Measurements from ENCODE around the gene CFAP97D2. TPM values are rescaled to one million over a fixed set of nuclear protein-coding genes. Genes with fewer than 3 reads are reported as not detected.

The CFAP97D2 gene
- total and polyA plus RNA-seq, 4 donors = 0.22 to 3.0 (median 0.65) TPM; not detected in 1

DNA sequence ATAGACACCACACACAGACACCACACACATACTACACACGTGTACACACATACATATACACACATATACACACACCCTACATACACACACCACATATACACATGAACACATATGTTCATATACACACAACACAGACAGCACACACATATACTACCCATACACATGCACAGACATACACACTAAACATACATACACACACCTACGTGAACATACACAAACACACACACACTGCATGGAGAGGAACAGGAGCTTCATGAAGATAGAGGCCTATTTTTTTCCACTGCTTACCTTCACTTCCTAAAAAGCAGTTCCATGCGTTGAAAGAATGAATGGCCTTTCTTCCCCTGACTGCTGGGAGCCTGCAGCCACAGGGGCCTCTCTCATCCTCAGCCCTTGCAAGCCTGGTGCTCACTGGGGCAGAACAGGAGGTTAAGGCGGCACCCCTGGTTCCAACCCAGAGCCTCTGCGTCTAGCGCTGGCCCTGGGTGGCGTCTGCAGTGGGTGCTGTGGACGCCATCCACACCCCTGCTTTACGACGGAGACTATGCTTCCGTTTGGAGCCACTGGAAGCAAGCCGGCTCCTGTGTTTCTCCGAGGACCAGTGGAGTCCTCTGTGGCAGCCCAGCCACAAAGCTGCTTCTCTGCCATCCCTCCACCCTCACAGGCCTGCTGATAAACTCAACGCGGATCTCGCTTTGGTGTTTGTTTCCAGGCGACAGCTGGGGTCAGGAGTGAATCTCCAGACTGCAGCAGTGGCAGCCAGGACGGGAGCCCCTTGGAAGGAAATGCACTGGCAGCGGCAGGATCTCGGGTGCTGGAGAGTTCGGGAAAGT lies 44.7 kb upstream of the CFAP97D2 start:
- Histone ChIP-seq H3K9me3 (ENCODE audit: control insufficient read depth, insufficient read depth, low read length) (no peaks in the 10 kb centered on the region), H3K27me3 (ENCODE audit: control insufficient read depth, insufficient read depth, low read length) (no peaks in the 10 kb centered on the region), H3K27ac (ENCODE audit: low read depth, low read length) (peak overlapping the region; percentile 61), H3K4me3 (ENCODE audit: low read depth, low read length) (no peak overlapping the region), H3K4me1 (ENCODE audit: control insufficient read depth, insufficient read depth, low read length) (peaks cover 38% of the 10 kb centered on the region), H3K36me3 (ENCODE audit: control insufficient read depth, insufficient read depth, low read length) (no peaks in the 10 kb centered on the region)
- 32% methylated on average over 21 of the region's 21 CpGs for WGBS (ENCODE audit: insufficient coverage)
- DNase-seq (ENCODE audit: low read depth in 4 of 6, low spot score in 6 of 6) = peak in 1 of 6 donors; percentile 38

DNA sequence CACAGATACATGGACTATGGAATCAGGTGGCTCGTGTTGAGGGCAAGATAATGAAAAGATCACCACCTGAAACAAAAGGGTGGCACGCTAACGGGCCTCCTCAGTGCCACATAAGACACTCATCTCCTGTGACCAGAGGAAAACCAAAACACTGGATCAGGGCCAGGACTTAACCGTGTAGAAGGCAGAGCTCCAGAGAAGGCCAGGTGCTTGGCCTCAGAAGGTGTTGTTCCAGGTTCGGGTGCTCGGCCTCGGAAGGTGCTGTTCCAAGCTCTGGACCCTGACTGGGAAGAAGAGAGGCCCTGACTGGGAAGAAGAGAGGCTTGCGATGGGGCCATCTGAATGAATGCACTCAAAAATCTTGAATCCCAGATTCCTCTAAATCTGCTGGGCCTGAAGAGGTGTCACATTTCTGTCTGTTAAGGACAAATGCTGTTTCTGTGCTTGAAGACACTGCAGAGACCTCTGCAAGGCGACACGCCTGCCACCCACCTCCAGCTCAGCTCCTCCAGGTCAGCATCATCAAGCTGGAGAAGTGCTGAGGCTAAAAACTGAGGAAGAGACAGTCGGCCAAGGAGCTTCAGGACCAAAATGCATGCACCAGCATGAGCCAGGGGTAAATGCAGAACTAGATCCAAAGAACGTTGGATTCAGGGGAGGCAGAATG lies 44.0 kb upstream of the CFAP97D2 start:
- H3K4me3 ChIP-seq (ENCODE audit: low read depth, low read length) = no peak overlapping the region
- H3K36me3 ChIP-seq (ENCODE audit: control insufficient read depth, insufficient read depth, low read length) = no peaks in the 10 kb centered on the region
- WGBS (ENCODE audit: insufficient coverage) = 80% methylated on average over 12 of the region's 12 CpGs
- DNase-seq (ENCODE audit: low read depth in 4 of 6, low spot score in 6 of 6) = no peak
- H3K4me1 ChIP-seq (ENCODE audit: control insufficient read depth, insufficient read depth, low read length) = peaks cover 31% of the 10 kb centered on the region
- no peaks in the 10 kb centered on the region for H3K27me3 ChIP-seq (ENCODE audit: control insufficient read depth, insufficient read depth, low read length)
- no peak overlapping the region for H3K27ac ChIP-seq (ENCODE audit: low read depth, low read length)
- H3K9me3 ChIP-seq (ENCODE audit: control insufficient read depth, insufficient read depth, low read length) = no peaks in the 10 kb centered on the region

DNA sequence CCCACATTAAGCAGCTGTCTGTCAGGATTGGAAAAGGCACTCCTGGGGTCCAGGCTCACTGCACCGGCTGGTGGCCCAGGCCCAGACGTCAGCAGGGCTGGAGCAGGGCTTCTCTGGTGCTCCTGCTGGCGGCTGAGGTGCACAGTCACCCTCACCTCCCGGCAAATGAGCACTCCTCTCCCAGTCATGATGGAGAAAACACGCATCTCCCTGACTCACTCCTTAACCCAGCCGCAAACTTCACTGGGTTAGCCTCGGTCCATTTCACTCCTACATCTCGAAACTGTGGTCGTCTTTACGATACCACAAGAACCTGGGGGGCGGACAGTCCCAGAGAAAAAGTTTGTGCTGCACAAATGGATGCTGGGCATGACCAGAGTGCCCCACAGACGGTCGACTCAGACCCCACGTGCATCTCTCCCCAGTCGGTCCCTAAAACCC lies 43.3 kb upstream of the CFAP97D2 start:
- Histone ChIP-seq H3K36me3 (ENCODE audit: control insufficient read depth, insufficient read depth, low read length) (no peaks in the 10 kb centered on the region), H3K27me3 (ENCODE audit: control insufficient read depth, insufficient read depth, low read length) (no peaks in the 10 kb centered on the region), H3K9me3 (ENCODE audit: control insufficient read depth, insufficient read depth, low read length) (no peaks in the 10 kb centered on the region), H3K4me3 (ENCODE audit: low read depth, low read length) (no peak overlapping the region), H3K27ac (ENCODE audit: low read depth, low read length) (no peak overlapping the region), H3K4me1 (ENCODE audit: control insufficient read depth, insufficient read depth, low read length) (peaks cover 31% of the 10 kb centered on the region)
- no peak for DNase-seq (ENCODE audit: low read depth in 4 of 6, low spot score in 6 of 6)
- 94% methylated on average over 11 of the region's 15 CpGs for WGBS (ENCODE audit: insufficient coverage)

DNA sequence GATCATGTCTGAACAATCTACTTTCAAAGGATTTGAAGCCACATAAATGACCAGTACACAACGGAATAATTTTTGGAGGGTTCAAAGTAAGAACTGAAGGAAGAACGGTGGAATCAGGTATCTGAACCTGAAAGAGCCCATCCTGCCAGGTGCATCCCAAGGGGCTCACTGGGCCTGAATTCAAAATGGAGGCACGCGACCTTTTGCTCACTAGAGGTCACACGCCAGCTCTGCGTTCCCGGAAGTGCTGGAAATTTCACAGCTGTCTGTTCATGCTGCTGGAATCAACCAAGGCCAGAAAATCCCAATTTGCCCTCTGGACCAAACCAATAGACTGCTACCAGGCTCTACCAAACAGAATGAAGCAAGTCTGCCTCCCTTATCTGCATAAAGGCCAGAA lies 42.5 kb upstream of the CFAP97D2 start:
- no peaks in the 10 kb centered on the region for H3K36me3 ChIP-seq (ENCODE audit: control insufficient read depth, insufficient read depth, low read length)
- no peaks in the 10 kb centered on the region for H3K9me3 ChIP-seq (ENCODE audit: control insufficient read depth, insufficient read depth, low read length)
- H3K27ac ChIP-seq (ENCODE audit: low read depth, low read length) = no peak overlapping the region
- peaks cover 23% of the 10 kb centered on the region for H3K4me1 ChIP-seq (ENCODE audit: control insufficient read depth, insufficient read depth, low read length)
- H3K27me3 ChIP-seq (ENCODE audit: control insufficient read depth, insufficient read depth, low read length) = no peaks in the 10 kb centered on the region
- DNase-seq (ENCODE audit: low read depth in 4 of 6, low spot score in 6 of 6) = no peak
- WGBS (ENCODE audit: insufficient coverage) = 87% methylated on average over 7 of the region's 7 CpGs
- H3K4me3 ChIP-seq (ENCODE audit: low read depth, low read length) = no peak overlapping the region

DNA sequence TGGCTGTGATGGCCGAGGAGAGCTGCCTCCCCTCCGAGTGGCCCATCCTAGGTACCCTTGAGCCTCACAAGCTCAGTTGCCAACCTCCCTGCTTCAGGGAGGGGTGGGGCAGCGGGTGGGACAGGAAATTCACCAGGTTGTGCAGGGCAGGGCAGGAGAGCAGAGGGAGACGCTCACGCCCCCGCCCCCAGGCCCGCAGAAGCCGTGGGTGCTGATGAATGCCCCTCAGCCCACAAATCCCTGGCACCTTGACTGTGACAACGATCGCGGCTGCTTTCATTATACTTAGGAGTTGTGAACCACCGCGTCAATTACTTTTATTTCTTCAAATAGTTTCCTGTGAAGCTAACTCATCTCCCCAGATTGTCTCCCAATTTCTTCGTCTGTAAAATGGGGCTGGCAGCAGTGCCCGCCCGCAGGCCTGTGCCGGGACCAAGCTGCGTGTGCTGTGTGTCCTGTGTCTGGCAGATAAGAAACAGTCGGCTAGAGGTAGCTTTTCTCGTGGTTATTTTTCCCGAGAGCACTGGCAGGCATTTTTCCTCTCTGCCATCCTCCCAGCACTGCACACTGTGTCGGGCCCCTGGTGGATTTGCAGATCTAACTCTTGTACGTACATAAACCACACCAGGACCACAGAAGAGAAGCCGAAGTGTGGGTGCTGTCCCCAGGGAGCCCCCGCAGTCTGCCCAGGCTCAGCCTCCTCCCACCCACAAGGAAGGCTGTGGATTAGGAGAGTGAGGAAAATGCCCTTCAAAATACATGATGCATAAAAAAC lies 38.7 kb upstream of the CFAP97D2 start:
- Histone ChIP-seq H3K4me3 (ENCODE audit: low read depth, low read length) (no peak overlapping the region), H3K9me3 (ENCODE audit: control insufficient read depth, insufficient read depth, low read length) (no peaks in the 10 kb centered on the region), H3K36me3 (ENCODE audit: control insufficient read depth, insufficient read depth, low read length) (no peaks in the 10 kb centered on the region), H3K27me3 (ENCODE audit: control insufficient read depth, insufficient read depth, low read length) (no peaks in the 10 kb centered on the region), H3K4me1 (ENCODE audit: control insufficient read depth, insufficient read depth, low read length) (peaks cover 15% of the 10 kb centered on the region), H3K27ac (ENCODE audit: low read depth, low read length) (no peak overlapping the region)
- WGBS (ENCODE audit: insufficient coverage) = 68% methylated on average over 20 of the region's 25 CpGs
- DNase-seq (ENCODE audit: low read depth in 4 of 6, low spot score in 6 of 6) = no peak

DNA sequence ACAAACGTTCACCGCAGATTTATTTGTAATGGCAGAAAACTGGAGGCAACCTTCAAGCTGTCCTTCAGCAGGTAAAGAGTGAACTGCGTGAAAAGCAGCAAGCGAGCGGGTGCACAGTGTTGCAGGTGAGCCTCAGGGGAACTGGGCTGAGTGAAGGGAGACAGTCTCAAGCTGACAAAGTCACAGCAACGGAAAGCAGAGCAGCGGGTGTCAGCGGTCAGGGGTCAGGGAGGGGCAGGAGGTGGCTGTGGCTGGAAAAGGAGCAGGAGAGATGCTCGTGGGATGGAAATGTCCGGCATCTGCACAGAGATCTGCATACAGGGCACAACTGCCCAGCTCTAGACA lies 38.2 kb upstream of the CFAP97D2 start:
- Histone ChIP-seq H3K27me3 (ENCODE audit: control insufficient read depth, insufficient read depth, low read length) (no peaks in the 10 kb centered on the region), H3K36me3 (ENCODE audit: control insufficient read depth, insufficient read depth, low read length) (no peaks in the 10 kb centered on the region), H3K4me1 (ENCODE audit: control insufficient read depth, insufficient read depth, low read length) (peaks cover 15% of the 10 kb centered on the region), H3K9me3 (ENCODE audit: control insufficient read depth, insufficient read depth, low read length) (no peaks in the 10 kb centered on the region), H3K4me3 (ENCODE audit: low read depth, low read length) (no peak overlapping the region), H3K27ac (ENCODE audit: low read depth, low read length) (no peak overlapping the region)
- WGBS (ENCODE audit: insufficient coverage) = 59% methylated on average over 7 of the region's 10 CpGs
- DNase-seq (ENCODE audit: low read depth in 4 of 6, low spot score in 6 of 6) = peak in 1 of 6 donors; percentile 58

DNA sequence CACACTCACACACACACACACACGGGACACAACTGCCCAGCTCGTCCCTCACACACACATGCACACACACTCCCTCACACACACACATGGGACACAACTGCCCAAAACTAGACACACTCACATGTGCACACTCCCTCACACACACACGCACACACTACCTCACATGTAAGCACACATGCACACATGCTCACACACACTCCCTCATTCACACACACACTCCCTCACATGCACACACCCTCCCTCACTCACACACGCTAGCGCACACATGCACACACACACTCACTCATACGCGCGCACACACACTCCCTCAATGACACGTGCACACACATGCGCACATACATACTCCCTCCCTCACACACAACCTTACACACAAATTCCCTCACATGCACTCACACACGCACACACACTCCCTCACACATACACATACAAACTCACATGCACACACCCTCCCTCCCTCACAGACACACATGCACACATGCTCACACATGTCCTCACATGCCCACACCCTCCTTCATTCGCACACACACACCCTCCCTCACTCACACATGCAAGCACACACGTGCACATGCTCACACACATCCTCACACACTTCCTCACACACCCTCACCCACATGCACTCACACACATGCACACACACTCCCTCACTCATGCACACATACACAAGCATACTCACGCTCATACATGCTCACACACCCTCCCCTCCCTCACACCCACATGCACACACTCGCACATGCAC lies 37.6 kb upstream of the CFAP97D2 start:
- DNase-seq (ENCODE audit: low read depth in 4 of 6, low spot score in 6 of 6) = no peak
- H3K4me1 ChIP-seq (ENCODE audit: control insufficient read depth, insufficient read depth, low read length) = peaks cover 15% of the 10 kb centered on the region
- no peaks in the 10 kb centered on the region for H3K9me3 ChIP-seq (ENCODE audit: control insufficient read depth, insufficient read depth, low read length)
- no peaks in the 10 kb centered on the region for H3K27me3 ChIP-seq (ENCODE audit: control insufficient read depth, insufficient read depth, low read length)
- H3K27ac ChIP-seq (ENCODE audit: low read depth, low read length) = no peak overlapping the region
- WGBS (ENCODE audit: insufficient coverage) = 94% methylated on average over 15 of the region's 15 CpGs
- no peak overlapping the region for H3K4me3 ChIP-seq (ENCODE audit: low read depth, low read length)
- no peaks in the 10 kb centered on the region for H3K36me3 ChIP-seq (ENCODE audit: control insufficient read depth, insufficient read depth, low read length)

DNA sequence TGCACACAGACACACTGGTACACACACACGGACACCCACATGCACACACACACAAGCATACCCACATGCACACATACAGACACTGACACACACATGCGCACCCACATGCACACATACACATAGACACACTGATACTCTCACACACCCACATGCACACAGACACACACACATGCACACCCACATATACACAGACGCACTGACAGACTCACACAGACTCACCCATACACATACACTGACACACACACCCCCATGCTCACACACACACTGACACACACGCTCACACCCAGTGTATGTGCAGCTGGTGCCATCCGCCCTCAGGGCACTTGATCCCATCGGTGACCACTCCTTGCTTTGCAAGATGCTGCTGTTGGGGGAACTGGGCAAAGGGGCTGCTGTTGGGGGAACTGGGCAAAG lies 36.9 kb upstream of the CFAP97D2 start:
- no peak for DNase-seq (ENCODE audit: low read depth in 4 of 6, low spot score in 6 of 6)
- no peaks in the 10 kb centered on the region for H3K9me3 ChIP-seq (ENCODE audit: control insufficient read depth, insufficient read depth, low read length)
- H3K36me3 ChIP-seq (ENCODE audit: control insufficient read depth, insufficient read depth, low read length) = no peaks in the 10 kb centered on the region
- peaks cover 15% of the 10 kb centered on the region for H3K4me1 ChIP-seq (ENCODE audit: control insufficient read depth, insufficient read depth, low read length)
- H3K27ac ChIP-seq (ENCODE audit: low read depth, low read length) = no peak overlapping the region
- 85% methylated on average over 5 of the region's 6 CpGs for WGBS (ENCODE audit: insufficient coverage)
- H3K4me3 ChIP-seq (ENCODE audit: low read depth, low read length) = no peak overlapping the region
- no peaks in the 10 kb centered on the region for H3K27me3 ChIP-seq (ENCODE audit: control insufficient read depth, insufficient read depth, low read length)

Data from spinal cord (tissue), 10 donors.